ENCODE measurements around the gene DNER.

DNER gene

GRCh38 chr2:229429589-229429988 lies 284.8 kb downstream of the DNER start:
- H3K27me3 ChIP-seq (ENCODE audit: insufficient read depth, low read length) = no peaks in the 10 kb centered on the region
- H3K36me3 ChIP-seq (ENCODE audit: insufficient read depth, low read length) = no peaks in the 10 kb centered on the region
- no peaks in the 10 kb centered on the region for H3K4me1 ChIP-seq (ENCODE audit: insufficient read depth, low read length)
- H3K27ac ChIP-seq (ENCODE audit: low read depth, low read length) = no peak overlapping the region
- no peak overlapping the region for H3K9ac ChIP-seq (ENCODE audit: low read depth, low read length)
- H3K4me3 ChIP-seq (ENCODE audit: low read length) = no peak overlapping the region
- H3K9me3 ChIP-seq (ENCODE audit: insufficient read depth, low read depth, low read length) = no peaks in the 10 kb centered on the region
- 93% methylated on average over 5 of the region's 5 CpGs for WGBS

GRCh38 chr2:229426464-229426863 lies 287.9 kb downstream of the DNER start:
- no peak overlapping the region for H3K27ac ChIP-seq (ENCODE audit: low read depth, low read length)
- no peaks in the 10 kb centered on the region for H3K27me3 ChIP-seq (ENCODE audit: insufficient read depth, low read length)
- H3K9me3 ChIP-seq (ENCODE audit: insufficient read depth, low read depth, low read length) = no peaks in the 10 kb centered on the region
- H3K4me3 ChIP-seq (ENCODE audit: low read length) = no peak overlapping the region
- no peaks in the 10 kb centered on the region for H3K36me3 ChIP-seq (ENCODE audit: insufficient read depth, low read length)
- H3K4me1 ChIP-seq (ENCODE audit: insufficient read depth, low read length) = no peaks in the 10 kb centered on the region
- H3K9ac ChIP-seq (ENCODE audit: low read depth, low read length) = no peak overlapping the region
- WGBS = 98% methylated on average over 5 of the region's 6 CpGs

- no peak overlapping the region for H3K4me3 ChIP-seq (ENCODE audit: low read length)
- no peaks in the 10 kb centered on the region for H3K9me3 ChIP-seq (ENCODE audit: insufficient read depth, low read depth, low read length)
- no peak overlapping the region for H3K27ac ChIP-seq (ENCODE audit: low read depth, low read length)
- WGBS = 92% methylated on average over 8 of the region's 9 CpGs
- no peaks in the 10 kb centered on the region for H3K4me1 ChIP-seq (ENCODE audit: insufficient read depth, low read length)
- H3K27me3 ChIP-seq (ENCODE audit: insufficient read depth, low read length) = no peaks in the 10 kb centered on the region
- no peak overlapping the region for H3K9ac ChIP-seq (ENCODE audit: low read depth, low read length)
- no peaks in the 10 kb centered on the region for H3K36me3 ChIP-seq (ENCODE audit: insufficient read depth, low read length)
These were observed 288.8 kb downstream of the DNER start for GRCh38 chr2:229425598-229425997.

GRCh38 chr2:229422063-229422462 lies 292.3 kb downstream of the DNER start:
- Histone ChIP-seq H3K9me3 (ENCODE audit: insufficient read depth, low read depth, low read length) (no peaks in the 10 kb centered on the region), H3K36me3 (ENCODE audit: insufficient read depth, low read length) (no peaks in the 10 kb centered on the region), H3K27me3 (ENCODE audit: insufficient read depth, low read length) (no peaks in the 10 kb centered on the region), H3K4me1 (ENCODE audit: insufficient read depth, low read length) (peaks cover 16% of the 10 kb centered on the region), H3K9ac (ENCODE audit: low read depth, low read length) (no peak overlapping the region), H3K27ac (ENCODE audit: low read depth, low read length) (no peak overlapping the region), H3K4me3 (ENCODE audit: low read length) (no peak overlapping the region)
- 95% methylated on average over 6 of the region's 6 CpGs for WGBS

- no peaks in the 10 kb centered on the region for H3K27me3 ChIP-seq (ENCODE audit: insufficient read depth, low read length)
- H3K9me3 ChIP-seq (ENCODE audit: insufficient read depth, low read depth, low read length) = no peaks in the 10 kb centered on the region
- peaks cover 16% of the 10 kb centered on the region for H3K4me1 ChIP-seq (ENCODE audit: insufficient read depth, low read length)
- no peaks in the 10 kb centered on the region for H3K36me3 ChIP-seq (ENCODE audit: insufficient read depth, low read length)
- H3K9ac ChIP-seq (ENCODE audit: low read depth, low read length) = no peak overlapping the region
- no peak overlapping the region for H3K27ac ChIP-seq (ENCODE audit: low read depth, low read length)
- no peak overlapping the region for H3K4me3 ChIP-seq (ENCODE audit: low read length)
- 96% methylated on average over 1 of the region's 1 CpG for WGBS
These were observed 295.2 kb downstream of the DNER start for GRCh38 chr2:229419158-229419557.

GRCh38 chr2:229417916-229418315 lies 296.4 kb downstream of the DNER start:
- Histone ChIP-seq H3K9me3 (ENCODE audit: insufficient read depth, low read depth, low read length) (no peaks in the 10 kb centered on the region), H3K27me3 (ENCODE audit: insufficient read depth, low read length) (no peaks in the 10 kb centered on the region), H3K9ac (ENCODE audit: low read depth, low read length) (no peak overlapping the region), H3K4me1 (ENCODE audit: insufficient read depth, low read length) (peaks cover 16% of the 10 kb centered on the region), H3K36me3 (ENCODE audit: insufficient read depth, low read length) (no peaks in the 10 kb centered on the region), H3K4me3 (ENCODE audit: low read length) (no peak overlapping the region), H3K27ac (ENCODE audit: low read depth, low read length) (no peak overlapping the region)
- 49% methylated on average over 7 of the region's 7 CpGs for whole genome bisulfite sequencing

GRCh38 chr2:229417176-229417575 lies 297.2 kb downstream of the DNER start:
- WGBS = 95% methylated on average over 8 of the region's 8 CpGs
- H3K4me3 ChIP-seq (ENCODE audit: low read length) = no peak overlapping the region
- no peaks in the 10 kb centered on the region for H3K9me3 ChIP-seq (ENCODE audit: insufficient read depth, low read depth, low read length)
- H3K9ac ChIP-seq (ENCODE audit: low read depth, low read length) = no peak overlapping the region
- H3K27ac ChIP-seq (ENCODE audit: low read depth, low read length) = no peak overlapping the region
- no peaks in the 10 kb centered on the region for H3K27me3 ChIP-seq (ENCODE audit: insufficient read depth, low read length)
- no peaks in the 10 kb centered on the region for H3K36me3 ChIP-seq (ENCODE audit: insufficient read depth, low read length)
- H3K4me1 ChIP-seq (ENCODE audit: insufficient read depth, low read length) = peaks cover 16% of the 10 kb centered on the region

- no peaks in the 10 kb centered on the region for H3K36me3 ChIP-seq (ENCODE audit: insufficient read depth, low read length)
- no peaks in the 10 kb centered on the region for H3K9me3 ChIP-seq (ENCODE audit: insufficient read depth, low read depth, low read length)
- no peak overlapping the region for H3K27ac ChIP-seq (ENCODE audit: low read depth, low read length)
- peaks cover 16% of the 10 kb centered on the region for H3K4me1 ChIP-seq (ENCODE audit: insufficient read depth, low read length)
- no peaks in the 10 kb centered on the region for H3K27me3 ChIP-seq (ENCODE audit: insufficient read depth, low read length)
- H3K4me3 ChIP-seq (ENCODE audit: low read length) = no peak overlapping the region
- no peak overlapping the region for H3K9ac ChIP-seq (ENCODE audit: low read depth, low read length)
- 94% methylated on average over 4 of the region's 5 CpGs for WGBS
These were observed 298.1 kb downstream of the DNER start for GRCh38 chr2:229416116-229416694.

- no peak overlapping the region for H3K4me3 ChIP-seq (ENCODE audit: low read length)
- no peaks in the 10 kb centered on the region for H3K36me3 ChIP-seq (ENCODE audit: insufficient read depth, low read length)
- no peaks in the 10 kb centered on the region for H3K9me3 ChIP-seq (ENCODE audit: insufficient read depth, low read depth, low read length)
- no peak overlapping the region for H3K27ac ChIP-seq (ENCODE audit: low read depth, low read length)
- no peak overlapping the region for H3K9ac ChIP-seq (ENCODE audit: low read depth, low read length)
- 100% methylated on average over 2 of the region's 2 CpGs for WGBS
- H3K27me3 ChIP-seq (ENCODE audit: insufficient read depth, low read length) = no peaks in the 10 kb centered on the region
- peaks cover 20% of the 10 kb centered on the region for H3K4me1 ChIP-seq (ENCODE audit: insufficient read depth, low read length)
These were observed 299.7 kb downstream of the DNER start for GRCh38 chr2:229414631-229415030.

GRCh38 chr2:229412686-229413085 lies 301.7 kb downstream of the DNER start:
- H3K4me1 ChIP-seq (ENCODE audit: insufficient read depth, low read length) = peaks cover 31% of the 10 kb centered on the region
- H3K9me3 ChIP-seq (ENCODE audit: insufficient read depth, low read depth, low read length) = no peaks in the 10 kb centered on the region
- H3K27me3 ChIP-seq (ENCODE audit: insufficient read depth, low read length) = no peaks in the 10 kb centered on the region
- H3K27ac ChIP-seq (ENCODE audit: low read depth, low read length) = no peak overlapping the region
- H3K36me3 ChIP-seq (ENCODE audit: insufficient read depth, low read length) = no peaks in the 10 kb centered on the region
- no peak overlapping the region for H3K9ac ChIP-seq (ENCODE audit: low read depth, low read length)
- WGBS = 95% methylated on average over 5 of the region's 5 CpGs
- H3K4me3 ChIP-seq (ENCODE audit: low read length) = no peak overlapping the region

- Histone ChIP-seq H3K4me3 (ENCODE audit: low read length) (no peak overlapping the region), H3K9ac (ENCODE audit: low read depth, low read length) (no peak overlapping the region), H3K27ac (ENCODE audit: low read depth, low read length) (no peak overlapping the region), H3K4me1 (ENCODE audit: insufficient read depth, low read length) (peaks cover 34% of the 10 kb centered on the region), H3K9me3 (ENCODE audit: insufficient read depth, low read depth, low read length) (no peaks in the 10 kb centered on the region), H3K27me3 (ENCODE audit: insufficient read depth, low read length) (no peaks in the 10 kb centered on the region), H3K36me3 (ENCODE audit: insufficient read depth, low read length) (no peaks in the 10 kb centered on the region)
- 94% methylated on average over 5 of the region's 5 CpGs for WGBS
These were observed 303.4 kb downstream of the DNER start for GRCh38 chr2:229410946-229411345.

GRCh38 chr2:229410264-229410663 lies 304.1 kb downstream of the DNER start:
- Histone ChIP-seq H3K36me3 (ENCODE audit: insufficient read depth, low read length) (no peaks in the 10 kb centered on the region), H3K4me1 (ENCODE audit: insufficient read depth, low read length) (peaks cover 34% of the 10 kb centered on the region), H3K27me3 (ENCODE audit: insufficient read depth, low read length) (no peaks in the 10 kb centered on the region), H3K9ac (ENCODE audit: low read depth, low read length) (no peak overlapping the region), H3K9me3 (ENCODE audit: insufficient read depth, low read depth, low read length) (no peaks in the 10 kb centered on the region), H3K27ac (ENCODE audit: low read depth, low read length) (no peak overlapping the region), H3K4me3 (ENCODE audit: low read length) (no peak overlapping the region)
- WGBS = 92% methylated on average over 6 of the region's 6 CpGs

Measured in HUES64 (cell line).